Endothelial cell of umbilical vein (primary cell): ENCODE data around the gene AGL. TPM values are rescaled to one million over a fixed set of nuclear protein-coding genes. Genes with fewer than 3 reads are reported as not detected.

Experiments used
- BruUV-seq: library from RNA; stranded (reverse); fragments of 400-500 nt; replicated peaks from 2 replicates; lab custom pipeline; 2021; lab: Mats Ljungman, UMichigan
- CTCF ChIA-PET: fragments of 300-600, 350-600 bp; sonication (Branson Sonifier 250); formaldehyde crosslinking; loops from one replicate; lab custom pipeline; 2021; ENCODE audit warnings: antibody characterized with exemption, inconsistent platforms; lab: Charles Lee
- POLR2A ChIA-PET: fragments of 300-600, 350-600 bp; sonication (Branson Sonifier 250); formaldehyde crosslinking; loops from one replicate; lab custom pipeline; 2021; ENCODE audit warnings: antibody characterized with exemption, inconsistent platforms; lab: Charles Lee
- DNase-seq: peaks from one replicate; pipeline ENCODE4 v3.0.0-alpha.2; 2011; ENCODE audit warnings: low read depth, low spot score
- FAIRE-seq: peaks from 2 replicates; lab custom pipeline; 2011; peaks lifted over from hg19 to GRCh38; lab: Jason Lieb, UNC
- H2AFZ ChIP-seq: 2 replicates; pipeline ENCODE4 v1.6.0; 2012; ENCODE audit warnings: low read depth, low read length, control low read depth, inconsistent platforms
- H3K27ac ChIP-seq: 2 replicates; pipeline ENCODE4 v1.5.1; 2011; ENCODE audit warnings: low read depth, mild to moderate bottlenecking, control low read depth, low read length, moderate library complexity; ENCODE audit not compliant: insufficient read depth
- H3K27me3 ChIP-seq, 2 experiments: 2 replicates each; pipeline versions ENCODE4 v1.6.0 to v1.6.1; 2011; ENCODE audit warnings: low read length in 2 of 2, mixed read lengths in 1 of 2; ENCODE audit not compliant: control insufficient read depth in 2 of 2, insufficient read depth in 2 of 2
- H3K36me3 ChIP-seq, 2 experiments: 2 replicates in 1 of 2; 3 replicates in 1 of 2; pipeline ENCODE4 v1.5.1; 2011; ENCODE audit warnings: low read length in 2 of 2, mild to moderate bottlenecking in 1 of 2, moderate library complexity in 1 of 2; ENCODE audit not compliant: control insufficient read depth in 2 of 2, insufficient read depth in 2 of 2; ENCODE audit errors: extremely low read depth in 1 of 2
- H3K4me1 ChIP-seq: 3 replicates; pipeline ENCODE4 v1.5.1; 2011; ENCODE audit warnings: mild to moderate bottlenecking, low read length; ENCODE audit not compliant: control insufficient read depth, insufficient read depth; ENCODE audit errors: extremely low read depth
- H3K4me2 ChIP-seq: 2 replicates; pipeline ENCODE4 v1.6.1; 2011; ENCODE audit warnings: low read length, control low read depth, mixed read lengths; ENCODE audit not compliant: insufficient read depth
- H3K4me3 ChIP-seq, 3 experiments: fragments of 200-600 bp in 1 of 3; sonication (generic), shearing (Covaris generic) in 1 of 3; replicated peaks in 1 of 3; 2 replicates each; pipeline ENCODE4 v1.5.1; 2011 to 2016; ENCODE audit warnings: control low read depth in 3 of 3, low read length in 3 of 3, mild to moderate bottlenecking in 2 of 3, inconsistent platforms in 1 of 3, low read depth in 1 of 3, moderate library complexity in 1 of 3; ENCODE audit not compliant: insufficient read depth in 1 of 3
- H3K79me2 ChIP-seq: 2 replicates; pipeline ENCODE4 v1.6.0; 2012; ENCODE audit warnings: low read length, inconsistent platforms; ENCODE audit not compliant: control insufficient read depth, insufficient read depth
- H3K9ac ChIP-seq: replicated peaks from 2 replicates; pipeline ENCODE3; 2011; ENCODE audit warnings: low read length, control low read depth; ENCODE audit not compliant: insufficient read depth; ENCODE audit errors: extremely low read depth
- H3K9me1 ChIP-seq: replicated peaks from 3 replicates; pipeline ENCODE4 v1.6.0; 2011; ENCODE audit warnings: mild to moderate bottlenecking, low read length; ENCODE audit not compliant: control insufficient read depth, insufficient read depth; ENCODE audit errors: extremely low read depth
- H3K9me3 ChIP-seq: replicated peaks from 2 replicates; pipeline ENCODE4 v1.5.1; 2012; ENCODE audit warnings: low read length, inconsistent platforms; ENCODE audit not compliant: control insufficient read depth, insufficient read depth
- H4K20me1 ChIP-seq: replicated peaks from 2 replicates; pipeline ENCODE3; 2011; ENCODE audit warnings: mild to moderate bottlenecking, low read length; ENCODE audit not compliant: control insufficient read depth, insufficient read depth; ENCODE audit errors: extremely low read depth
- EZH2 ChIP-seq: IDR thresholded peaks from 2 replicates; pipeline ENCODE4 v1.6.1; 2012; ENCODE audit warnings: borderline replicate concordance, low read depth, mild to moderate bottlenecking, moderate library complexity, low read length, inconsistent platforms; ENCODE audit not compliant: severe bottlenecking
- FOS ChIP-seq: IDR thresholded peaks from 2 replicates; pipeline ENCODE4 v1.6.1; 2011; ENCODE audit warnings: mild to moderate bottlenecking, low read length, moderate library complexity, borderline replicate concordance; ENCODE audit not compliant: insufficient read depth
- GATA2 ChIP-seq: IDR thresholded peaks from 2 replicates; pipeline ENCODE4 v1.7.0; 2011; ENCODE audit warnings: low read depth, mild to moderate bottlenecking, moderate library complexity, mixed read lengths, low read length; ENCODE audit not compliant: insufficient read length, insufficient read depth
- JUN ChIP-seq: IDR thresholded peaks from 2 replicates; pipeline ENCODE4 v1.6.1; 2011; ENCODE audit warnings: borderline replicate concordance, low read depth; ENCODE audit not compliant: insufficient read length, insufficient read depth
- MYC ChIP-seq: IDR thresholded peaks from one replicate; pipeline ENCODE4 v1.6.1; 2011; ENCODE audit warnings: mild to moderate bottlenecking, low read depth, low read length
- POLR2A ChIP-seq: IDR thresholded peaks from 2 replicates; pipeline ENCODE4 v1.6.1; 2012; ENCODE audit warnings: low read depth, mild to moderate bottlenecking, control low read depth, low read length
- POLR2AphosphoS5 ChIP-seq: IDR thresholded peaks from 2 replicates; pipeline ENCODE4 v1.6.1; 2012; ENCODE audit warnings: low read depth, mild to moderate bottlenecking, control low read depth, low read length, moderate library complexity; ENCODE audit not compliant: insufficient read depth
- dilution Hi-C: fragments of 300-500 bp; cut with MboI; formaldehyde crosslinking; loops from one replicate; pipeline ENCODE4 v1.15.0; 2019; ENCODE audit warnings: low sequenced_read_pairs; ENCODE audit not compliant: extremely low pct_ligation_motif_present
- intact Hi-C: fragments of 100-400 bp; cut with micrococcal nuclease; formaldehyde crosslinking; loops from one replicate; pipeline ENCODE4 v1.10.0; 2022
- polyA plus RNA-seq, 4 experiments: library from polyadenylated mRNA; depleted of rRNA in 3 of 4; stranded (reverse) in 3 of 4; unstranded in 1 of 4; fragments of >200 nt; gene quantifications; 2 replicates each; pipeline versions ENCODE4 v1.2.1 to v1.2.3, GENCODE V29; 2011 to 2012; ENCODE audit warnings: missing spikeins in 1 of 4
- total RNA-seq: library from RNA; stranded (reverse); gene quantifications from 2 replicates; pipeline ENCODE4 v1.2.3, GENCODE V29; 2021
- TF ChIP-seq, protein P1 (sequence below), 2 donors: IDR thresholded peaks; 1 replicate in 1 of 2; 2 replicates in 1 of 2; pipeline ENCODE4 v1.5.1; 2011; ENCODE audit warnings: low read length in 2 of 2, mild to moderate bottlenecking in 2 of 2, moderate library complexity in 2 of 2, control low read depth in 1 of 2, inconsistent platforms in 1 of 2, low read depth in 1 of 2; ENCODE audit not compliant: insufficient read depth in 1 of 2; ENCODE audit errors: extremely low read depth in 1 of 2
- TF ChIP-seq, protein P2 (sequence below): IDR thresholded peaks from 2 replicates; pipeline ENCODE4 v1.6.1; 2011; ENCODE audit not compliant: insufficient read depth, insufficient read length

Gene AGL
- total and polyA plus RNA-seq, 2 donors (not counting 3 experiments of a cell fraction or from before 2014, with no cell fraction given) = 1.5 to 10.7 TPM

DNA sequence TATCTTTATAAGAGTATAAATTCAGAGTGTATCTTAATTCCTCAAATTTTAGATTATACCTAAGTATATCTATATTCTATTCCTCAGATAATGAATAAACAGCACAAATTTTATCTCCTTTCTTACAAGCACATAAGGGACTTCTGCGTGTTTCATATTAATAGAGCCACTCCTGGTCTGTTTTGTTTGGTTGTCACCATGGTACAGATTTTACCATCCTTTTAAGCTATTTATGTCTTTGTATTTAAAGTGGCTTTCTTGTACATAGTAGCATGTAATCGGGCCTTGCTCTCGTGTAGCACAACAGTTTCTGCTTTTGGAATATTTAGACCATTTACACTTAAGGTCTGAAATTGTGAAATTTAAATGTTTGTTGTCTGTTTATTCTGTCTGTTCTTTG is 67.1 kb downstream of the AGL start:
- Histone ChIP-seq H4K20me1 (no peaks in the 10 kb centered on the region), H3K27ac (no peak overlapping the region), H3K4me3 (no peak overlapping the region), H3K9me1 (no peaks in the 10 kb centered on the region), H3K4me1 (no peaks in the 10 kb centered on the region), H3K9ac (no peak overlapping the region), H3K27me3 (no peaks in the 10 kb centered on the region), H3K9me3 (no peaks in the 10 kb centered on the region), H2AFZ (no peak overlapping the region), H3K36me3 (no peaks in the 10 kb centered on the region), H3K4me2 (no peak overlapping the region), H3K79me2 (no peaks in the 10 kb centered on the region)
- no peak for FAIRE-seq
- dilution Hi-C loops (no loop called here), intact Hi-C loops (no loop called here)
- ChIA-PET POLR2A (no interaction called here), CTCF (interaction anchor here (1.0 kb wide), 1 partner anchor 22 kb away, joined by 3 read pairs; no protein-coding TSS in a partner anchor)
- TF ChIP-seq GATA2 (no peak), MYC (no peak), FOS (no peak), JUN (no peak), POLR2A (no peak), POLR2AphosphoS5 (no peak), EZH2 (no peak)
- TF ChIP-seq, protein P1, sequence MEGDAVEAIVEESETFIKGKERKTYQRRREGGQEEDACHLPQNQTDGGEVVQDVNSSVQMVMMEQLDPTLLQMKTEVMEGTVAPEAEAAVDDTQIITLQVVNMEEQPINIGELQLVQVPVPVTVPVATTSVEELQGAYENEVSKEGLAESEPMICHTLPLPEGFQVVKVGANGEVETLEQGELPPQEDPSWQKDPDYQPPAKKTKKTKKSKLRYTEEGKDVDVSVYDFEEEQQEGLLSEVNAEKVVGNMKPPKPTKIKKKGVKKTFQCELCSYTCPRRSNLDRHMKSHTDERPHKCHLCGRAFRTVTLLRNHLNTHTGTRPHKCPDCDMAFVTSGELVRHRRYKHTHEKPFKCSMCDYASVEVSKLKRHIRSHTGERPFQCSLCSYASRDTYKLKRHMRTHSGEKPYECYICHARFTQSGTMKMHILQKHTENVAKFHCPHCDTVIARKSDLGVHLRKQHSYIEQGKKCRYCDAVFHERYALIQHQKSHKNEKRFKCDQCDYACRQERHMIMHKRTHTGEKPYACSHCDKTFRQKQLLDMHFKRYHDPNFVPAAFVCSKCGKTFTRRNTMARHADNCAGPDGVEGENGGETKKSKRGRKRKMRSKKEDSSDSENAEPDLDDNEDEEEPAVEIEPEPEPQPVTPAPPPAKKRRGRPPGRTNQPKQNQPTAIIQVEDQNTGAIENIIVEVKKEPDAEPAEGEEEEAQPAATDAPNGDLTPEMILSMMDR (IDR thresholded peaks at IDR 0.05; ENCODE audit: extremely low read depth in 1 of 2, insufficient read depth in 1 of 2, low read depth in 1 of 2, low read length in 2 of 2) = no peak
- TF ChIP-seq, protein P2, sequence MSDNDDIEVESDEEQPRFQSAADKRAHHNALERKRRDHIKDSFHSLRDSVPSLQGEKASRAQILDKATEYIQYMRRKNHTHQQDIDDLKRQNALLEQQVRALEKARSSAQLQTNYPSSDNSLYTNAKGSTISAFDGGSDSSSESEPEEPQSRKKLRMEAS = no peak
- no peak for DNase-seq
- no TSS peak for BruUV-seq
